ENCODE results near the gene HDAC1. TPM values are rescaled to one million over a fixed set of nuclear protein-coding genes. Genes with fewer than 3 reads are reported as not detected.

HDAC1 gene
- total RNA-seq, 1 experiment from 2014 or later, result 117 TPM

- Histone ChIP-seq H3K4me3 (ENCODE audit: low read depth, low read length) (no peak overlapping the region), H3K27me3 (replicated peaks; ENCODE audit: control insufficient read depth, insufficient read depth, low read length) (no peaks in the 10 kb centered on the region), H3K4me1 (peaks cover 4% of the 10 kb centered on the region; the same call in 1 of the 2 replicates), H3K36me3 (ENCODE audit: control insufficient read depth, insufficient read depth, low read length) (no peaks in the 10 kb centered on the region), H3K9me3 (no peaks in the 10 kb centered on the region)
- no TSS peak for BruUV-seq (replicated peaks)
- no peaks in the 10 kb centered on the region for H3K27me3 Mint-ChIP-seq (ENCODE audit: insufficient read depth, unreplicated experiment)
- H3K9me3 Mint-ChIP-seq (ENCODE audit: unreplicated experiment), result no peaks in the 10 kb centered on the region
- DNase-seq, result peak in 1 of 2 experiments; percentile 9
- peaks cover 7% of the 10 kb centered on the region for H3K4me1 Mint-ChIP-seq (ENCODE audit: low read depth, unreplicated experiment)
- intact Hi-C loops (cut with micrococcal nuclease; ENCODE audit: unreplicated experiment), result no loop called here
- H3K4me3 Mint-ChIP-seq (ENCODE audit: unreplicated experiment), result no peak overlapping the region
- H3K36me3 Mint-ChIP-seq (ENCODE audit: insufficient read depth, unreplicated experiment), result no peaks in the 10 kb centered on the region
- ChIA-PET POLR2A (no interaction called here), CTCF (no interaction called here)
- no peak overlapping the region for H3K27ac Mint-ChIP-seq (ENCODE audit: unreplicated experiment)
- no peak for TF ChIP-seq CTCF (IDR thresholded peaks at IDR 0.05; ENCODE audit: insufficient read depth in 1 of 2, low read depth in 1 of 2, low read length in 1 of 2, severe bottlenecking in 1 of 2, unreplicated experiment in 1 of 2)
Observed at GRCh38 chr1:32266921-32267591, 24.8 kb upstream of the HDAC1 start.

- CTCF ChIA-PET, result no interaction called here
- H3K36me3 Mint-ChIP-seq (ENCODE audit: insufficient read depth, unreplicated experiment), result no peaks in the 10 kb centered on the region
Observed at GRCh38 chr1:32269744-32270143, 22.1 kb upstream of the HDAC1 start.

More at GRCh38 chr1:32269744-32270143, 22.1 kb upstream of the HDAC1 start:
- Mint-ChIP-seq H3K4me3 (ENCODE audit: unreplicated experiment) (no peak overlapping the region), H3K27me3 (ENCODE audit: insufficient read depth, unreplicated experiment) (no peaks in the 10 kb centered on the region), H3K9me3 (ENCODE audit: unreplicated experiment) (no peaks in the 10 kb centered on the region), H3K27ac (ENCODE audit: unreplicated experiment) (no peak overlapping the region), H3K4me1 (ENCODE audit: low read depth, unreplicated experiment) (peaks cover 7% of the 10 kb centered on the region)
- no peak for TF ChIP-seq CTCF (IDR thresholded peaks at IDR 0.05; ENCODE audit: insufficient read depth in 1 of 2, low read depth in 1 of 2, low read length in 1 of 2, severe bottlenecking in 1 of 2, unreplicated experiment in 1 of 2)
- DNase-seq, result no peak
- no TSS peak for BruUV-seq (replicated peaks)
- no peaks in the 10 kb centered on the region for H3K36me3 ChIP-seq (ENCODE audit: control insufficient read depth, insufficient read depth, low read length)
- intact Hi-C loops (cut with micrococcal nuclease; ENCODE audit: unreplicated experiment), result no loop called here
- peaks cover 4% of the 10 kb centered on the region; the same call in 1 of the 2 replicates for H3K4me1 ChIP-seq
- H3K27me3 ChIP-seq (replicated peaks; ENCODE audit: control insufficient read depth, insufficient read depth, low read length), result no peaks in the 10 kb centered on the region
- H3K9me3 ChIP-seq, result no peaks in the 10 kb centered on the region
- POLR2A ChIA-PET, result no interaction called here
- H3K4me3 ChIP-seq (ENCODE audit: low read depth, low read length), result no peak overlapping the region
